HepG2 (cell line): Measurements from ENCODE around the gene CENPP. TPM values are rescaled to one million over a fixed set of nuclear protein-coding genes. Genes with fewer than 3 reads are reported as not detected.

Experiments used
- CENPBD1 ChIP-seq: sonication (generic); formaldehyde crosslinking; IDR thresholded peaks from 2 replicates; pipeline ENCODE4 v1.8.0; 2022; ENCODE audit warnings: missing genetic modification reagents, low read depth, mild to moderate bottlenecking, borderline replicate concordance
- FOXA3 ChIP-seq: IDR thresholded peaks from 2 replicates; pipeline ENCODE4 v1.6.1; 2016; ENCODE audit warnings: missing genetic modification reagents, missing compliant biosample characterization
- GLI4 ChIP-seq: sonication (generic); formaldehyde crosslinking; IDR thresholded peaks from 2 replicates; pipeline ENCODE4 v1.5.1; 2020; ENCODE audit warnings: missing genetic modification reagents, mild to moderate bottlenecking, moderate library complexity, borderline replicate concordance
- LRRFIP1 ChIP-seq: sonication (generic); formaldehyde crosslinking; conservative IDR thresholded peaks from 2 replicates; pipeline ENCODE4 v1.4.0; 2020; ENCODE audit warnings: missing genetic modification reagents
- MEIS1 ChIP-seq: sonication (generic); formaldehyde crosslinking; IDR thresholded peaks from 2 replicates; pipeline ENCODE4 v1.9.0; 2021; ENCODE audit warnings: mild to moderate bottlenecking, missing genetic modification reagents, moderate library complexity, borderline replicate concordance
- MXD4 ChIP-seq: IDR thresholded peaks from 2 replicates; pipeline ENCODE4 v1.6.1; 2016; ENCODE audit warnings: mild to moderate bottlenecking, missing biosample characterization, missing genetic modification reagents
- MZF1 ChIP-seq: sonication (generic); formaldehyde crosslinking; IDR thresholded peaks from 2 replicates; pipeline ENCODE4 v1.8.1; 2023; ENCODE audit warnings: mild to moderate bottlenecking, missing genetic modification reagents, borderline replicate concordance
- NR1H2 ChIP-seq: sonication (generic); formaldehyde crosslinking; IDR thresholded peaks from 2 replicates; pipeline ENCODE4 v1.8.1; 2022; ENCODE audit warnings: low read depth, missing genetic modification reagents, borderline replicate concordance
- PHF21A ChIP-seq: sonication (generic); formaldehyde crosslinking; IDR thresholded peaks from 2 replicates; pipeline ENCODE4 v1.5.0; 2020; ENCODE audit warnings: mild to moderate bottlenecking, missing genetic modification reagents
- RXRB ChIP-seq: IDR thresholded peaks from 2 replicates; pipeline ENCODE4 v1.6.1; 2016; ENCODE audit warnings: borderline replicate concordance, missing genetic modification reagents, missing compliant biosample characterization
- SALL1 ChIP-seq: sonication (generic); formaldehyde crosslinking; IDR thresholded peaks from 2 replicates; pipeline ENCODE4 v1.8.0; 2022; ENCODE audit warnings: mild to moderate bottlenecking, missing genetic modification reagents
- ZFP37 ChIP-seq: sonication (generic); formaldehyde crosslinking; IDR thresholded peaks from 2 replicates; pipeline ENCODE4 v1.4.0; 2020; ENCODE audit warnings: missing genetic modification reagents, borderline replicate concordance
- ZGPAT ChIP-seq: IDR thresholded peaks from 2 replicates; pipeline ENCODE4 v1.6.1; 2016; ENCODE audit warnings: mild to moderate bottlenecking
- ZNF10 ChIP-seq: sonication (generic); formaldehyde crosslinking; IDR thresholded peaks from 2 replicates; pipeline ENCODE4 v1.4.0; 2020; ENCODE audit warnings: mild to moderate bottlenecking, low read depth, missing genetic modification reagents, borderline replicate concordance
- ZNF281 ChIP-seq: sonication (generic); formaldehyde crosslinking; IDR thresholded peaks from 2 replicates; pipeline ENCODE4 v1.4.0; 2020; ENCODE audit warnings: missing genetic modification reagents, borderline replicate concordance
- ZNF432 ChIP-seq: sonication (generic); formaldehyde crosslinking; IDR thresholded peaks from 2 replicates; pipeline ENCODE4 v1.5.0; 2020; ENCODE audit warnings: missing genetic modification reagents, mild to moderate bottlenecking, borderline replicate concordance
- ZNF709 ChIP-seq: sonication (generic); formaldehyde crosslinking; IDR thresholded peaks from 2 replicates; pipeline ENCODE4 v1.5.0; 2020; ENCODE audit warnings: mild to moderate bottlenecking, missing genetic modification reagents
- ZNF749 ChIP-seq: sonication (generic); formaldehyde crosslinking; IDR thresholded peaks from 2 replicates; pipeline ENCODE4 v1.8.0; 2022; ENCODE audit warnings: mild to moderate bottlenecking, missing genetic modification reagents, moderate library complexity, borderline replicate concordance
- ZNF792 ChIP-seq: IDR thresholded peaks from 2 replicates; pipeline ENCODE4 v1.6.1; 2016
- ZNF800 ChIP-seq: sonication (generic); formaldehyde crosslinking; IDR thresholded peaks from 2 replicates; pipeline ENCODE4 v1.4.0; 2020; ENCODE audit warnings: missing genetic modification reagents
- ZNF841 ChIP-seq: sonication (generic); formaldehyde crosslinking; IDR thresholded peaks from 2 replicates; pipeline ENCODE4 v1.8.1; 2023; ENCODE audit warnings: missing genetic modification reagents, borderline replicate concordance
- ZNF883 ChIP-seq: sonication (generic); formaldehyde crosslinking; IDR thresholded peaks from 2 replicates; pipeline ENCODE4 v1.5.1; 2020; ENCODE audit warnings: mild to moderate bottlenecking, missing genetic modification reagents; ENCODE audit errors: not compliant biosample characterization
- polyA plus RNA-seq, 8 experiments: library from polyadenylated mRNA; depleted of rRNA in 3 of 8; stranded (reverse) in 7 of 8; unstranded in 1 of 8; fragments of >200 nt; fragmentation: Illumina TruSeq in 4 of 8; extraction: Trizol in 4 of 8; gene quantifications; 2 replicates each; pipeline versions ENCODE4 v1.2.1 to v1.2.3, GENCODE V29; 2011 to 2016; ENCODE audit warnings: low read depth in 4 of 8, missing spikeins in 1 of 8, mixed read lengths in 1 of 8; ENCODE audit not compliant: insufficient read depth in 1 of 8
- total RNA-seq, 5 experiments: library from RNA; depleted of rRNA; stranded (reverse); fragments of >200 nt; fragmentation: Illumina TruSeq; extraction: Trizol; gene quantifications; 2 replicates each; pipeline ENCODE4 v1.2.3, GENCODE V29; 2016; ENCODE audit warnings: low read depth in 1 of 5

The CENPP gene
- total and polyA plus RNA-seq, 2 of the 13 experiments (the other 11 are each of a cell fraction or from before 2014, with no cell fraction given), result 2.0 to 11.4 TPM

GRCh38 chr9:92598382-92598781, 272.6 kb downstream of the CENPP start (continued):
- 0 out of 2 replicates have a peak, but pooled peaks have one; percentile 16 for TF ChIP-seq RXRB (CRISPR knock-in tag)
- no peak for TF ChIP-seq ZNF281 (CRISPR knock-in tag)
- TF ChIP-seq NR1H2 (CRISPR knock-in tag), result no peak
- TF ChIP-seq MXD4 (CRISPR knock-in tag), result no peak
- TF ChIP-seq ZGPAT (CRISPR knock-in tag), result no peak
- no peak for TF ChIP-seq ZNF709 (CRISPR knock-in tag)
- no peak for TF ChIP-seq ZNF10 (CRISPR knock-in tag)
- TF ChIP-seq MZF1, result no peak
- no peak for TF ChIP-seq CENPBD1 (CRISPR knock-in tag)
- no peak for TF ChIP-seq MEIS1 (CRISPR knock-in tag)
- TF ChIP-seq PHF21A (CRISPR knock-in tag), result no peak
- TF ChIP-seq ZNF800 (CRISPR knock-in tag), result no peak
- TF ChIP-seq LRRFIP1 (CRISPR knock-in tag), result no peak
- TF ChIP-seq ZNF792, result no peak
- peak; percentile 39; the same call in 1 of the 2 replicates for TF ChIP-seq SALL1 (CRISPR knock-in tag)
- TF ChIP-seq ZNF432 (CRISPR knock-in tag), result no peak
- no peak for TF ChIP-seq ZNF883 (CRISPR knock-in tag)
- TF ChIP-seq ZFP37 (CRISPR knock-in tag), result no peak
- no peak for TF ChIP-seq FOXA3 (CRISPR knock-in tag)
- TF ChIP-seq ZNF841 (CRISPR knock-in tag), result no peak
- TF ChIP-seq GLI4 (CRISPR knock-in tag), result no peak
- no peak for TF ChIP-seq ZNF749 (CRISPR knock-in tag)
